ENCODE measurements around the gene RAET1E. TPM values are rescaled to one million over a fixed set of nuclear protein-coding genes. Genes with fewer than 3 reads are reported as not detected.

The RAET1E gene
- total RNA-seq, 1 donor from 2014 or later: not detected

Other genes starting within 250 kb of the RAET1E start
- 22.3 and 23.3 TPM in 2 replicates for gene KATNA1, start 249.4 kb downstream of the RAET1E start, total RNA-seq
- gene LATS1, start 180.0 kb downstream of the RAET1E start, total RNA-seq: 37.9 and 40.1 TPM in 2 replicates
- 69.2 and 72.2 TPM in 2 replicates for gene NUP43, start 151.6 kb downstream of the RAET1E start, total RNA-seq
- 88.0 and 89.8 TPM in 2 replicates for gene PCMT1, start 148.4 kb downstream of the RAET1E start, total RNA-seq
- 2.9 and 3.4 TPM in 2 replicates for gene LRP11, start 33.8 kb downstream of the RAET1E start, total RNA-seq
- gene RAET1G, start 25.0 kb upstream of the RAET1E start, total RNA-seq: not detected in 2 replicates
- 0.16 and 0.50 TPM in 2 replicates for gene ULBP2, start 43.9 kb upstream of the RAET1E start, total RNA-seq
- 0.27 and 0.39 TPM in 2 replicates for gene ULBP1, start 65.8 kb upstream of the RAET1E start, total RNA-seq
- not detected in 2 replicates for gene RAET1L, start 127.4 kb upstream of the RAET1E start, total RNA-seq
- 0.98 and 1.0 TPM in 2 replicates for gene ULBP3, start 171.0 kb upstream of the RAET1E start, total RNA-seq
- gene PPP1R14C, start 244.9 kb upstream of the RAET1E start, total RNA-seq: 0.27 TPM in 1 of 2 replicates, not detected in the other

Data from T-helper 2 cell treated with Interferon-gamma antibody and Interleukin-4, amounts not matched to agents 100 ng/mL and 5 ng/mL, for 36 hours (primary cell).